ENCODE data around the gene GRIK4.
"Not testable (repeated sequence)": the region's sequence is repeated elsewhere in the genome, so short reads cannot be mapped to it uniquely, and the experiment has no call there.

GRIK4 gene

DNA sequence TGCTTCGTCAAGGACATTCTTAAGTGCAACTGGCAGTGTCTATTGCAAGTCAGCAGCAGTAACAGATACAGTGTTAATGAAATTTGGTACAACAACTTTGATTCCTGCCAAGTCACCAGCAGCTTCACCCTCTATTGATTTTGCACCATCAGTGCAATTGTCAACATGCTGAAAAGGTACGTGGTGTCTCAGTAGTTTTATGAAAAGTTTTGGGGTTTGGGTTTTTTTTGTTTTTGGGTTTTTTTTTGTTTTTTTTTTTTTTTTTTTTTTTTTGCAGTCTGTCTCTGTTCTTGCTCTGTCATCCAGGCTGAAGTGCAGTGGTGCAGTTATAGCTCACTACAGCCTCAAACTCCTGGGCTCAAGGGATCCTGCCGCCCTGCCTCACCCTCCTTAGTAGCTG lies 19.1 kb upstream of the GRIK4 start:
- FAIRE-seq, result no peak
- TF ChIP-seq POLR2AphosphoS5 (IDR thresholded peaks at IDR 0.05; ENCODE audit: low read depth, low read length) (no peak), TAF1 (IDR thresholded peaks at IDR 0.05; ENCODE audit: borderline replicate concordance, low read depth, low read length) (no peak), POLR2A (IDR thresholded peaks at IDR 0.05; ENCODE audit: low read depth, low read length) (no peak)
- DNase-seq (ENCODE audit: insufficient read length), result no peak

DNA sequence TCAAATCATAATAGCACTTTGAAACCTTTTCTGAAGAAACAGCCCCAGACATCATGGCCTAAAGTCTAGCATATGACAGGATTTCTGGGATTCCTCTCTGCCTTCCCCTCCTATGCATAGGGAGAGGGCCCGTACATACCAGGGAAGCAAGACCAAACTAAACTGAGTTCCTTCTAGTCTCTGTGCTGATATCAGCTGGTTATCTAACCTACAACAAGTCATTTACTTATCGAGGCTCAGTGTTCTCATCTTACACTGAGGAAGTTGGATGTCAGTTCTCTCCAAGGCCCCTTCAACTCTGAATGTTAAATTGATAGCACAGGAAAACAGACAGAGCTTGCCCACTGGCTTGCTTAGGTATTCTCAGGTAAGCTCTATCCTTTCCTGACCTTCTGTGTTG lies 17.0 kb upstream of the GRIK4 start:
- TF ChIP-seq POLR2A (IDR thresholded peaks at IDR 0.05; ENCODE audit: low read depth, low read length) (no peak), POLR2AphosphoS5 (IDR thresholded peaks at IDR 0.05; ENCODE audit: low read depth, low read length) (no peak), TAF1 (IDR thresholded peaks at IDR 0.05; ENCODE audit: borderline replicate concordance, low read depth, low read length) (no peak)
- FAIRE-seq, result no peak
- no peak for DNase-seq (ENCODE audit: insufficient read length)

DNA sequence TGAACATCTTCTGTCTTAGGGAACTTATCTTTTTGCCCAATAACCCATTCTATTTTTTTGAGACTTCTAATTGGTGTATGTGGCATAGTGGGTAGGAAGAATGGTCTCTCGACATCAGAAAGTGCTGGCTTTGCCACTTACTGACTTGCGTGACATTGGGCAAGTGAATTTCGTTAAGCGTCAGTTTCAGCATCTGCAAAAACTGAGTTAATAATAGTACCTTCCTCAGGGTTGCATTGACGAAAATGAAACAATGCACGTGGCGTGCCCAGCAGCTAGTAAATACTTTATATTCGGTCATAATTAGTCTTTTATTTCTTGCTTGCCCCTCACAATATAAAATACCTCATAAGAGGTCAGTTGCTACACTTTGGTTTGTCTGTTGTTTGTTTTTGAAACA lies 12.5 kb upstream of the GRIK4 start:
- FAIRE-seq (no peak), DNase-seq (ENCODE audit: insufficient read length) (no peak)
- TF ChIP-seq POLR2AphosphoS5 (IDR thresholded peaks at IDR 0.05; ENCODE audit: low read depth, low read length) (no peak), TAF1 (IDR thresholded peaks at IDR 0.05; ENCODE audit: borderline replicate concordance, low read depth, low read length) (no peak), POLR2A (IDR thresholded peaks at IDR 0.05; ENCODE audit: low read depth, low read length) (no peak)

DNA sequence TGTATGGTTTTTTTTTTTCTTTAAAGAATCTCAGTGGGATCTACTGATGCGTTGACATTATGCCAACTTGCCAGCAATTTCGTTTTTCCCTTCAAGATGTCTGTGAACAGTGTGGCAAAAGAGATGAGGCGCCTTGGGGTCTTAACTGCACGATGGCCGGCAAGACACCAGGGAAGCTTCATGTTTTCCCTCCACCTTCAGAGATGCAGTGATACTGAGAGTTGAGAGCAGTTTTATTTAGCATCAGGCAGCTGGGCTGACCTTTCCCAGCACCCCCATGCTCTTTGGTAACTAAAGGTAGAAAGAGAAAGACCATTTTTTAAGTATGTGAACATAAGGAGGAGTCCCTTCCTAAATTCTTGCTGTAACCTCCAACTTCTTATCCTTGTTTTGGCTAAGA lies 11.7 kb upstream of the GRIK4 start:
- DNase-seq (ENCODE audit: insufficient read length) (no peak), FAIRE-seq (no peak)
- no peak for TF ChIP-seq POLR2AphosphoS5 (IDR thresholded peaks at IDR 0.05; ENCODE audit: low read depth, low read length)
- TF ChIP-seq TAF1 (IDR thresholded peaks at IDR 0.05; ENCODE audit: borderline replicate concordance, low read depth, low read length), result no peak
- TF ChIP-seq POLR2A (IDR thresholded peaks at IDR 0.05; ENCODE audit: low read depth, low read length), result no peak

DNA sequence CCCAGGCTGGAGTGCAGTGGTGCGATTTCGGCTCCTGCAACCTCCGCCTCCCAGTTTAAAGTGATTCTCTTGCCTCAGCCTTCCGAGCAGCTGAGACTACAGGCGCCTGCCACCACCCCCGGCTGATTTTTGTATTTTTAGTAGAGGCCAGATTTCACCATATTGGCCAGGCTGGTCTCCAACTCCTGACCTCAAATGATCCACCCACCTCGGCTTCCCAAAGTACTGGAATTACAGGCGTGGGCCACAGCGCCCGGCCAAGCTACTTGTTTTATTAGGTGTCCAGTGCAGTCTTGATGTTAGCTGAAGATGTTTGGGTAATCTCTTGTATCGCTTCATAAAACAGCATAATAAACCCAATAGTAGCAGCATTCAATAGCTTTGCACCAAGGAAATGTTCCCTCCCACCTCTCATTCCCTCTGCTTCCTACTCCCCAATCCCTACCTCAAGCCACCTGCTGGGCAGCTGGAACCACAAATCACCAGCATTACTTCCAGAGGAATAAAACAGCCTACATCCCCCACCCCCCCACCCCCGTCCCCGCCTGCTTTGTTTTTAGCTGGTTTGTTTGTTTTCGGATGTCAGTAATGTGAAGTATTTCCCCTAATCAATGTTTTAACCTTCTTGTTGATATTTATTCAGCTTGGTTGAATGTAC lies 11.0 kb upstream of the GRIK4 start:
- TF ChIP-seq POLR2AphosphoS5 (IDR thresholded peaks at IDR 0.05; ENCODE audit: low read depth, low read length) (no peak), POLR2A (IDR thresholded peaks at IDR 0.05; ENCODE audit: low read depth, low read length) (no peak), TAF1 (IDR thresholded peaks at IDR 0.05; ENCODE audit: borderline replicate concordance, low read depth, low read length) (no peak)
- DNase-seq (ENCODE audit: insufficient read length) (no peak), FAIRE-seq (no peak)

DNA sequence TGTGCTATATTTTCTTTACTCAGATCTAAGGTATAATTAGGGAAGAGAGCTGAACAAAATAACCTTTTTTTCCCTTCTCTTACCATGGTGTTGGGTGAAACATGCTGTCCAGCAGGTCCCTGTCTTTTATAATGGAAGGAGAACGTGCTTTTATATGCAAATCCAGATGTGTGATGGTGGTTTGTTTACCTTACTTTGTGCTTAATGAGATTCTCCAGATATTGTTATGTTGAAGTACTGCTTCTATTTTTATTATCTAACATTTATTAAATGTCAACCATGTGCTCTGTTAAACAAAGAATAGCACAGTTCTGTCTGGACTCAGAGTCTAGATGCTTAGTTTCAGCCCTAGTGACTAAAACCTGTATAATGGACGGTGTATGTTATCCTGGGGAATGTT lies 10.1 kb upstream of the GRIK4 start:
- TF ChIP-seq TAF1 (IDR thresholded peaks at IDR 0.05; ENCODE audit: borderline replicate concordance, low read depth, low read length), result no peak
- no peak for TF ChIP-seq POLR2A (IDR thresholded peaks at IDR 0.05; ENCODE audit: low read depth, low read length)
- TF ChIP-seq POLR2AphosphoS5 (IDR thresholded peaks at IDR 0.05; ENCODE audit: low read depth, low read length), result no peak
- DNase-seq (ENCODE audit: insufficient read length) (no peak), FAIRE-seq (no peak)

DNA sequence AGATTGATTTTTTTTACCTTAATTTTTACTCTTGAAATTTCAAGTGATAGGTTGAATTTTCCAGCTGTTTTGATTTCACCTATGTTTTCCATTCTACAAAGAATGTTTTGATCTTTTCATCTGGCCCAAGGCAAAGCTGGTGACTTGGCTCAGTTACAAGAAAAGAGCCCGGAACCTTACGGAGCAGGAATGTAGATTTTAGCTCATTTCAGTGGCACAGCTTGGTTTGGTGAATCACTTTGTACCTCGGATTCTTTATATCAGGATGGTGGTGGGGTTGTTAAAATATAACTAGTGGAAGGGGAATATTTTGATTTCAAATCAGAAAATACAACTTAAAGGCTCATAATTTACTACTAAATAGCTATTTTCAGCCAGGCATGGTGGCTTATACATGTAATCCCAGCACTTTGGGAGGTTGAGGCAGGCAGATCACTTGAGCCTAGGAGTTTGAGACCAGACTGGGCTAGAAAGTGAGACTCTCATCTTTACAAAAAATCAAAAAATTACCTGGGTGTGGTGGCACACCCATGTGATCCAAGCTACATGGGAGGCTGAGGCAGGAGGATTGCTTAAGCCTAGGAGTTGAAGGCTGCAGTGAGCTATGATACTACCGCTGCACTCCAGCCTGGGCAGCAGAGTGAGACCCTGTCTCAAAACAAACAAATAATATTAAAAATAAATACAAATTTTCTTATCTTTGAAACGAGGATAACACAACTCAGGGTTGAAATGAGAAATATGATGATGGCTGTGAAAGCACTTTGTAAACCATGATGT lies 9.4 kb upstream of the GRIK4 start:
- FAIRE-seq (peak; percentile 71), DNase-seq (ENCODE audit: insufficient read length) (no peak)
- TF ChIP-seq POLR2AphosphoS5 (IDR thresholded peaks at IDR 0.05; ENCODE audit: low read depth, low read length), result no peak
- no peak for TF ChIP-seq TAF1 (IDR thresholded peaks at IDR 0.05; ENCODE audit: borderline replicate concordance, low read depth, low read length)
- TF ChIP-seq POLR2A (IDR thresholded peaks at IDR 0.05; ENCODE audit: low read depth, low read length), result no peak

DNA sequence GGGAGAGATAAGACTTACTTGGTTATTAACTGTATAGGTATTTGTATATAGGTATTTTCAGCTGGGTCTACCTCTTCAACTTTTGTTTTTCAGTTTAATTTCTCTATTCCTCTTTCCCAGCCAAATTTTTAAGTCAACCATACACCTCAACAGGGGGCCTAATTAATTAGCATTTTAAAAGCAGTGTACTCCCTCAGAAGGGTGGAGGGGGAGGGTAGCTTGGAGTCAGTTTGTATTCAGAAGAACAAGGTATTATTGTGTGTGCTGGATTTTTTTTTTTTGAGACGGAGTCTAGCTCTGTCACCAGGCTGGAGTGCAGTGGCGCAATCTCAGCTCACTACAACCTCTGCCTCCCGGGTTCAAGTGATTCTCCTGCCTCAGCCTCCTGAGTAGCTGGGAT lies 8.0 kb upstream of the GRIK4 start:
- not testable (repeated sequence) for FAIRE-seq

DNA sequence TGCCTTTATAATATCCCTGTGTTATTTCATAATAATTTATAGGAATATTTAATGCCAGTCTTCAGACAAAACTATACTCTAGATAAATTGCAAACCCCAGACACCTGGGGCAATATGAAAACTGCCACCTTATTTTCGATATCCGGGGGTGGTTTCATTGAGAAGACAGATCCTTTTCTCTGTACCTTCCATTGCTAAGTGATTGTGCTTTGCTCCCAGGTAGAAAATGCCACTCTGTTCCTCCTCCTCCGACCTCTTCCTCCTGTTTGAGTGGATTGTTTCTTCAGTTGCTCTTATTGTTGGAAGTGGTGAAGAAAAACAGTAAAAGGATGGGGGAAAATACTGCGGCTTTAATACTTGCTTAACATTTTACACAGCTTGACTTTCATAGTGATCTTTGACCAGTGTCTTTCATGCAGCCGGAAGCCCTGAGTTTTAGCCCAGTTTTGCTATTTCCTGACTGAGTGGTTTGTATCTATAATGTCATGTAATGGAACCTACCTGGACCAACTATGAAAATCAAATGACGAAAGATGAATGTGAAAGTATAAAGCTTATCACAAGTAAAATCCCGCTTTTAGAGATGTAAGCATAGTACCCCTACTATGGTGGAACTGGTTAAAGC lies 5.6 kb upstream of the GRIK4 start:
- DNase-seq (ENCODE audit: insufficient read length), result no peak

More for the DNA sequence above, 8.0 kb upstream of the GRIK4 start:
- not testable (repeated sequence) for DNase-seq (ENCODE audit: insufficient read length)

DNA sequence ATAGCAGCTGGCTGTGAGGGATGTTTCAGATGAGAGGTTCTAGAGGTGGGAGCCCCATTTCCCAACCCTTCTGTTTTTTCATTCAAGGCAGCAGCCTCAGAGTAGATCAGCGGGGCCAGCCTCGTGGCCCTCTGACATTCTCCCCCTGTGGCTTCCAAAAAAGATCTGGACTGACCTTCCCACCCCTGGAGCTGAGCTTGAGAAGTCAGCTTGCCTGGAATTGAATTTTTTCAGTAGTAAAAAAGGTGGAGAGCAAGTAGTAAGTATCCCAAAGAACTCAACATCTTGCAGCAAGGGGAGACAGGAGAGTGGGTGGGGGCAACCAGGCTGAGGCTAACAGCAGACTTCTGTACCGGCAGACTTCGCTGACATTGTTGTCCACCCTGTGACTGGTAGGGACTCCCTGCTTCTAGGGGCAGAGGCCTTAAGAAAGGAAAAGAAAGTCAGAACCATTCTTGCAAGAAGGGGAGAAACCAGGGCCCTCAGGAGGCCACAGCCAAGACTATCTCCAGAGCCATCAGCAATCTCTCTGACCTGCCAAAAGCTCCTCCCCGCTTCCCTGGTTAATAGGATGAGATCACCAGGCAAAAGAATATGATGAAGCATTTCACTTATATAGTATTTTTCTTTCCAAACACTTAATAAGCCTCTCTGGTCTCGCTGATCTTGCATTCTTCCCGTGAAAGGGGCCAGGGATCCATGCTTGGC lies 2.0 kb upstream of the GRIK4 start:
- FAIRE-seq (no peak), DNase-seq (ENCODE audit: insufficient read length) (no peak)
- TF ChIP-seq POLR2A (IDR thresholded peaks at IDR 0.05; ENCODE audit: low read depth, low read length) (no peak), TAF1 (IDR thresholded peaks at IDR 0.05; ENCODE audit: borderline replicate concordance, low read depth, low read length) (no peak), POLR2AphosphoS5 (IDR thresholded peaks at IDR 0.05; ENCODE audit: low read depth, low read length) (no peak)

More for the DNA sequence above, 5.6 kb upstream of the GRIK4 start:
- no peak for TF ChIP-seq TAF1 (IDR thresholded peaks at IDR 0.05; ENCODE audit: borderline replicate concordance, low read depth, low read length)
- TF ChIP-seq POLR2AphosphoS5 (IDR thresholded peaks at IDR 0.05; ENCODE audit: low read depth, low read length), result no peak
- no peak for TF ChIP-seq POLR2A (IDR thresholded peaks at IDR 0.05; ENCODE audit: low read depth, low read length)
- no peak for FAIRE-seq

DNA sequence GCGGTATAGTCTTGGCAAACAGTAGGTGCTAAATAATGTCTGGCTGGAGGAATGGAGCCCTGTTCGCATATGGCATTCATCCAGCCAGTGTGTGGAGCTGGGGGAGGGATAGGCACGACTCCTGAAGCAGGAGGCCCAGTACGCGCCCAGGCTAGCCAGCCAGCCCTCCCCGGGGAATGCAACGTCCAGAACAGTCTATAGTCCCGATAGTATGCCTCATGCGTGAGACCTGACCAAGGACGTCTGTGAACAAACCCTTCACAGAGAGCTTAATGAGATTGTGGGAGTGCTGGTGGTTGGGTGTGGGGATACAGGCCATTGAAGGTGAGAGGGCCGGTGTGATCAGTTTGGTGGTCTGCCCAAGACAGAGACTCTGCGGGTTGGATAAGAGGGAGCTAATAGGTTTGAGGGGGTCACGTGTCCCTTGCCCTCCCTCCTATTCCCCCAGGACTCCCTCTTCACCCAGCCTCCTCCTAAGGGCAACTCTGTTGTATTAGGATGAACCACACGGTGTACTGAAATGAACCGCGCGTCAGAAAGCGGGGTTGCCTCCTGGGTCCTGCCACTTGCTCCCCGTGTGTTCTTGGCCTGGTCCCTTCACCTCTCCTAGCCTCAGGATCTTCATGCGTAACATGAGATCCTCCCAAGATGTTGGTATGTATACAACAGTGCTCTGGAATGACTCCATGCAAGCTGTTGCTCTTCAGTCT lies 987 bp upstream of the GRIK4 start:
- FAIRE-seq, result no peak
- TF ChIP-seq POLR2AphosphoS5 (IDR thresholded peaks at IDR 0.05; ENCODE audit: low read depth, low read length) (no peak), POLR2A (IDR thresholded peaks at IDR 0.05; ENCODE audit: low read depth, low read length) (no peak), TAF1 (IDR thresholded peaks at IDR 0.05; ENCODE audit: borderline replicate concordance, low read depth, low read length) (no peak)
- DNase-seq (ENCODE audit: insufficient read length), result no peak

All from GM12892 (cell line).